HG02840 (cell line): ENCODE data around the gene SLC16A14.

Source experiments
- ATAC-seq: cut with Tn5 transposase; IDR thresholded peaks from one replicate; pipeline ENCODE4 v1.9.1; 2021; ENCODE audit warnings: mild to moderate bottlenecking, moderate library complexity, moderate number of reproducible peaks; ENCODE audit not compliant: unreplicated experiment, low FRiP score

The SLC16A14 gene

GRCh38 chr2:230043025-230043424 is 25.7 kb downstream of the SLC16A14 start:
- ATAC-seq = no peak

DNA sequence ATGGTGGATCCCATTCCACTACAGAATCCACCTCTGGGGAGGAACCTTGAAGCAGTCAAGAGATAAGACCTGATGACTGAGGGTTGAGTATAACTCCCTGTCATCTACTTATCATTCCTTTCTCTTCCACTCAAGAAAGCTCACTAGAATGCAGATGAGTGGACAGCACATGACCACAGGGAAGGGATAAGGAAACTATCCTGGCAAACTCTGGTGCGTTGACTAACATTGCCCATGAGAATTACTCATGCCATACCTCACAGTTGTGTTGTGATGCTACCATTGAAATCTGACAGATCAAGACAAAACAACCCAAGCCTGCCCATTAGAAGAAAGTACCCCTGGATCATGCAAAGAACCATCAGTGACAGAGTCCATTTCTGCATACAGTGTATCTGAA is 26.5 kb downstream of the SLC16A14 start:
- no peak for ATAC-seq

DNA sequence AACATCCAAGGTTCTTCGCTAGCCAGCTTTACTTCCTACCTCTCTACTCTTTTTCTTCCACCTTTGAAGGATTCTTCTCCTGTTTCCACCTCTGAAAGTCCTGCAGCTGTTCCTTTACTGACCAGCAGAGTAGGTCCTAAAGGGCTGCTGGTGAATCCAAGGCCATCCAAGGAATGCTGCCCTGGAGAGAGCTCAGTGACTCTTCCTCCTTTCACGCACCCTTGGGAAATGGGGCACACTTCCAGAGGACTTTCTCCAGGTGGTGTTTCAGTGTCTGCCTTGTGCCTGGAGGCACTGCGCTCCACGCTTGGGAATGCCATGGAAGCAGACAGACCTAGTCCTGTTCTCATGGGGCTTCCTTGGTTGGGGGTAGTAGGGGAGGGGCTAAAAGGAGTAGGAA is 45.4 kb downstream of the SLC16A14 start:
- no peak for ATAC-seq

DNA sequence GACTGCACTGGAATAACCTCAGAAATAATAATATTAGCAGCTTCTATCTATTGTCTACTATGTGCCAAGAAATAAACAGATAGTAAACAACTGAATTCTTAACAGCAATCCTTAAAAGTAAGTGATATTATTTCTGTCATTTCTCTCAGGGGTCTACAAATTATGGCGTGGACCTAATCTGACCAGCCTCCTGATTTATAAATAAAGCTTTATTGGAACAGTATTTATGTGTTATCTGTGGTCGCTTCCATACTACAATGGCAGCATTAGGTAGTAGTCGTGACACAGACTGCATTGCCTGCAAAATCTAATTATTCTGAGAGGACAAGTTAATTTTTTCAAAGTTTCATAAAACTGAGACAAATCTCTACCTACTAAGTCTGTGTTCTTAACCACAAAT is 49.0 kb downstream of the SLC16A14 start:
- no peak for ATAC-seq

DNA sequence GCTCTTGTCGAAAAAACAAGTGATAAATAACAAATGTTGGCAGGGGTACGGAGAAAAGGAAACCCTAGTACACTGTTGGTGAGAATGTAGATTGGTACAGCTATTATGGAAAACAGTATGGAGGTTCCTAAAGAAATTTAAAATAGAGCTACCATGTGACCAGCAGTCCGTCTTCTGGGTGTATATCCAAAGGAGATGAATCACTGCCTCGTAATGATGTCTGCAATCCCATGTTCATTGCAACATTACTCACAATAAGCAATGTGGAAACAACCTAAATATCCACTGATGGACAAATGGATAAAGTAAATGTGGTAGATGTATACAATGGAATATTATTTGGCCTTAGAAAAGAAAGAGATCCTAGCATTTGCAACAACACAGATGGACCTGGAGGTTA is 50.6 kb downstream of the SLC16A14 start:
- no peak for ATAC-seq

- ATAC-seq = no peak
Observed at GRCh38 chr2:230016844-230017243, 51.9 kb downstream of the SLC16A14 start.

DNA sequence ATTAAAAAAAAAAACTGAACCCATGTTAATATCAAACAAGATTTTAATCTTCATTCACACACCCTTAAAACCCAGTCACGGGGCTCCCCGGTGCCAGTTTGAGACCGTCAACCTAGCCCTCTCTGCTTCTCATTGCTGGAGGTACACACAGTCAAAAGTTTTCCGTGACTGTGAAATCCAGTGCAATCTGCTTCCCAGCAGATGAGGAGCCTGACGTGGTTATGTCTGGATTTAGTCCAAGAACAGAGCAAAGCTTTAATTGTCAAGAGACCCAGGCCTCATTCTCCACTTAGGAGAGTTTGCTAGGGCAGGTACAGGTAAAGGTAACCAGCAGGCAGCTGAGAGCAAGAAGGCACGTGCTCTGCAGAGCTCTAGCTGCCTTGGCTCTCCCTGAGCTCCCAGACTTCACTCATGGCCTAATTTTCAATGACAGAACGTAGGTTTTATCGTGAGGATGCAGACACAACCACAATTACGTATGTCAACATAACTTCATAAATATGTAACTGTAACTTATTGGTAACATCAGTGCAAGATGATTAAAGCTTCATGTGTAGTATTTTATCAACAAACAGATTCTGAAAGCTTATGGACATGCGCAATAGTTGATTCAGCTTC is 56.3 kb downstream of the SLC16A14 start:
- no peak for ATAC-seq

- ATAC-seq = no peak
Observed at GRCh38 chr2:230011617-230012016, 57.1 kb downstream of the SLC16A14 start.

DNA sequence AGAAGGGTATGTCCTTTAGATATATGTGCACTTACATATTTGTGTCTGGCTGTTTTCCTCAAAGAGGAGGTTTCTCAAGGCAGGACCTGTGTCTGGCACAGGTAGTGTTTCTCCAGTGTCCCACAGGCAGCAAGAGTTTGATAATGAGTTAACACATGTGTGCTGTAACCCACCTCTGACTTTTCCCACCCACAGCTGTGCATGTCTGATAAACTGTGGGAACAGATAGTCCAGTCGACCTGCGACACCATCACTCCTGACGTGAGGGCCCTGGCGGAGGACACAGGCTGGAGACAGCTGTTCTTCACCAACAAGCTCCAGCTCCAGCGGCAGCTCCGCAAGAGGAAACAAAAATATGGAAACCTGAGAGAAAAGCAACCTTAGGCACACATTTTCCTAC is 58.2 kb downstream of the SLC16A14 start:
- no peak for ATAC-seq

DNA sequence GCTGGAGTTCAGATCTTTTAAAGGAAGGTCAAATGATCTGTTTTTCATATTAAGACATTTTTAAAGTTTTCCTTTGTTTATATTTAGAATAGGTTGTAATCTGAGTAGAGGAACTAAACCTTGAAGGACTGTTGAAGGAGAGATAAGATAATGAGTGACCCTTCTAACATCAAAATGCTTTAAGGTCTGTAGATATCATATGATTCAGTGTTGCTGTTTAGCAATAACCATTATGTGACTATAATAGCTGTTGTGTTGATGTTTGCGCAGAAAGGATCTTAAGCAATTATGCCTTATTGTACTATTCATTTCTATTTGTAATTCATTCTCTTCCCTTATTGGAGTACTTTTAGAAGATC is 60.0 kb downstream of the SLC16A14 start:
- ATAC-seq = no peak

GRCh38 chr2:230007931-230008707 is 60.6 kb downstream of the SLC16A14 start:
- no peak for ATAC-seq

- peak; percentile 81 for ATAC-seq
Observed at GRCh38 chr2:230000118-230000841, 68.4 kb downstream of the SLC16A14 start.

- no peak for ATAC-seq
Observed at GRCh38 chr2:229997565-229997964, 71.2 kb downstream of the SLC16A14 start.

- no peak for ATAC-seq
Observed at GRCh38 chr2:229996320-229996719, 72.4 kb downstream of the SLC16A14 start.

DNA sequence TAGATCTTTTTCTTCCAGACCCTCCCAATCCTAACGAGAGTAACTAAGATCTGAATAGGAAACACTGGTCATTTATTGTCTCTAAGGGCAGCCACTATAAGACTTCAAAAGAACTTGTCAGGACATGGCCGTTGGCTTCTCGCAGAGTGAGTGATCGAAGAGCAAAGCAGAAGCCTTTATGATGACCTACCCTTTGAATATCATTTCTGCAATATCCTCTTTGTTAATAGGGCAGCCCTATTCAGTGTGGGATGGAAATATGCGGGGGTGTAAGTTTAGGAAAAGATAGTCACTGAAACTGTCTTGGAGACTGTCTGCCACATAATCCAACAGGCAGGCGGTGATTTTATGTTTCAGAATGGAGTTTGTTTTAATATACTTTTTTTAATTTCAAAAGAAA is 75.5 kb downstream of the SLC16A14 start:
- no peak for ATAC-seq
